IMR-90 (cell line): Measurements from ENCODE around the gene KCNH6. TPM values are rescaled to one million over a fixed set of nuclear protein-coding genes. Genes with fewer than 3 reads are reported as not detected.

Source experiments
- ATAC-seq: fragments of 200-7000 bp; cut with Tn5 transposase; 2 replicates; pipeline ENCODE4 v1.9.1; 2020; ENCODE audit warnings: low read depth, mild to moderate bottlenecking, moderate library complexity
- BruUV-seq: library from RNA; stranded (reverse); fragments of 400-500 nt; replicated peaks from 2 replicates; lab custom pipeline; 2021; lab: Mats Ljungman, UMichigan
- CTCF ChIA-PET: fragments of 300-600 bp; formaldehyde crosslinking; extraction: SDS; loops from one replicate; lab custom pipeline; 2021; ENCODE audit warnings: antibody characterized with exemption; lab: Yijun Ruan, JAX
- POLR2A ChIA-PET: fragments of 300-600 bp; sonication (Branson Sonifier 250); formaldehyde crosslinking; loops from one replicate; lab custom pipeline; 2022; ENCODE audit warnings: antibody characterized with exemption; ENCODE audit not compliant: unreplicated experiment; lab: Charles Lee
- DNase-seq: peaks from one replicate; pipeline ENCODE4 v3.0.0; 2013
- H2AFZ ChIP-seq: replicated peaks from 2 replicates; pipeline ENCODE3; 2013; ENCODE audit warnings: low read length, mild to moderate bottlenecking; ENCODE audit not compliant: poor library complexity
- H2AK5ac ChIP-seq: 2 replicates; pipeline ENCODE4 v1.6.1; 2013; ENCODE audit warnings: low read depth, low read length, inconsistent platforms
- H2AK9ac ChIP-seq: replicated peaks from 2 replicates; pipeline ENCODE3; 2013; ENCODE audit warnings: mild to moderate bottlenecking, low read depth, low read length, moderate library complexity; ENCODE audit not compliant: poor library complexity
- H2BK120ac ChIP-seq: 2 replicates; pipeline ENCODE4 v1.6.1; 2013; ENCODE audit warnings: low read depth, low read length, inconsistent platforms
- H2BK15ac ChIP-seq: 3 replicates; pipeline ENCODE4 v1.6.1; 2013; ENCODE audit warnings: low read depth, low read length, inconsistent platforms
- H2BK20ac ChIP-seq: 2 replicates; pipeline ENCODE4 v1.6.1; 2013; ENCODE audit warnings: low read depth, mild to moderate bottlenecking, inconsistent platforms, low read length, moderate library complexity
- H2BK5ac ChIP-seq: 2 replicates; pipeline ENCODE4 v1.6.1; 2013; ENCODE audit warnings: mild to moderate bottlenecking, low read depth, low read length, inconsistent platforms; ENCODE audit not compliant: poor library complexity, severe bottlenecking
- H3K14ac ChIP-seq: replicated peaks from 2 replicates; pipeline ENCODE4 v1.6.1; 2013; ENCODE audit warnings: low read depth, low read length, inconsistent platforms
- H3K18ac ChIP-seq: 2 replicates; pipeline ENCODE4 v1.6.1; 2013; ENCODE audit warnings: low read depth, low read length, control low read depth
- H3K23ac ChIP-seq: 2 replicates; pipeline ENCODE4 v1.6.1; 2013; ENCODE audit warnings: low read depth, low read length, inconsistent platforms
- H3K27ac ChIP-seq: 2 replicates; pipeline ENCODE4 v1.5.1; 2013; ENCODE audit warnings: mild to moderate bottlenecking, control low read depth, low read length; ENCODE audit not compliant: insufficient read depth
- H3K27me3 ChIP-seq: 2 replicates; pipeline ENCODE4 v1.6.1; 2013; ENCODE audit warnings: low read length; ENCODE audit not compliant: control insufficient read depth, insufficient read depth
- H3K36me3 ChIP-seq: 2 replicates; pipeline ENCODE4 v1.6.1; 2013; ENCODE audit warnings: low read length, mixed read lengths; ENCODE audit not compliant: control insufficient read depth, insufficient read depth
- H3K4ac ChIP-seq: 2 replicates; pipeline ENCODE4 v1.6.1; 2013; ENCODE audit warnings: low read depth, low read length, inconsistent platforms
- H3K4me1 ChIP-seq: 2 replicates; pipeline ENCODE4 v1.6.1; 2013; ENCODE audit warnings: low read length, mixed read lengths; ENCODE audit not compliant: control insufficient read depth, insufficient read depth
- H3K4me2 ChIP-seq: 2 replicates; pipeline ENCODE4 v1.6.1; 2013; ENCODE audit warnings: low read depth, mild to moderate bottlenecking, control low read depth, low read length, moderate library complexity
- H3K4me3 ChIP-seq: 2 replicates; pipeline ENCODE4 v1.5.1; 2013; ENCODE audit warnings: low read depth, mild to moderate bottlenecking, control low read depth, low read length, moderate library complexity; ENCODE audit not compliant: insufficient read depth
- H3K56ac ChIP-seq: 2 replicates; pipeline ENCODE4 v1.6.1; 2013; ENCODE audit warnings: low read length, inconsistent platforms; ENCODE audit not compliant: insufficient read depth; ENCODE audit errors: extremely low read depth
- H3K79me1 ChIP-seq, 2 experiments: 2 replicates each; pipeline ENCODE4 v1.6.1; 2013; ENCODE audit warnings: low read length in 2 of 2, inconsistent platforms in 1 of 2, low read depth in 1 of 2
- H3K9ac ChIP-seq: 2 replicates; pipeline ENCODE4 v1.6.1; 2013; ENCODE audit warnings: low read depth, low read length, control low read depth
- H3K9me1 ChIP-seq: 2 replicates; pipeline ENCODE4 v1.6.1; 2013; ENCODE audit warnings: low read length, inconsistent platforms; ENCODE audit not compliant: insufficient read depth
- H3K9me3 ChIP-seq: 2 replicates; pipeline ENCODE4 v1.6.1; 2013; ENCODE audit warnings: low read length; ENCODE audit not compliant: control insufficient read depth, insufficient read depth
- H4K20me1 ChIP-seq: 2 replicates; pipeline ENCODE4 v1.6.1; 2013; ENCODE audit warnings: low read length, inconsistent platforms; ENCODE audit not compliant: insufficient read depth
- H4K5ac ChIP-seq: 2 replicates; pipeline ENCODE4 v1.6.1; 2013; ENCODE audit warnings: mild to moderate bottlenecking, low read depth, low read length, control low read depth
- H4K8ac ChIP-seq, 2 experiments: 2 replicates each; pipeline ENCODE4 v1.6.1; 2013; ENCODE audit warnings: low read depth in 2 of 2, low read length in 2 of 2, control low read depth in 1 of 2, inconsistent platforms in 1 of 2
- H4K91ac ChIP-seq: 2 replicates; pipeline ENCODE4 v1.6.1; 2013; ENCODE audit warnings: low read depth, low read length, inconsistent platforms; ENCODE audit not compliant: insufficient read depth
- BHLHE40 ChIP-seq: fragments of 150-350 bp; IDR thresholded peaks from 2 replicates; pipeline ENCODE4 v1.6.1; 2016; ENCODE audit warnings: mild to moderate bottlenecking, low read depth, low read length
- CEBPB ChIP-seq: IDR thresholded peaks from 2 replicates; pipeline ENCODE4 v1.6.1; 2012; ENCODE audit warnings: low read depth, low read length, improper control_type of control experiment
- CHD1 ChIP-seq: IDR thresholded peaks from 2 replicates; pipeline ENCODE4 v1.6.1; 2012; ENCODE audit warnings: low read depth, low read length, improper control_type of control experiment
- FOS ChIP-seq: fragments of 150-350 bp; IDR thresholded peaks from 2 replicates; pipeline ENCODE4 v1.6.1; 2016; ENCODE audit warnings: low read depth, low read length
- MAFK ChIP-seq: IDR thresholded peaks from 2 replicates; pipeline ENCODE4 v1.6.1; 2012; ENCODE audit warnings: low read depth, low read length, improper control_type of control experiment
- MAZ ChIP-seq: IDR thresholded peaks from 2 replicates; pipeline ENCODE4 v1.6.1; 2012; ENCODE audit warnings: low read depth, mild to moderate bottlenecking, low read length, improper control_type of control experiment, moderate library complexity, borderline replicate concordance
- MXI1 ChIP-seq: IDR thresholded peaks from 2 replicates; pipeline ENCODE4 v1.6.1; 2012; ENCODE audit warnings: low read depth, mild to moderate bottlenecking, low read length, moderate library complexity, borderline replicate concordance
- NFE2L2 ChIP-seq: fragments of 150-350 bp; IDR thresholded peaks from 2 replicates; pipeline ENCODE4 v1.6.1; 2016; ENCODE audit warnings: low read depth, mild to moderate bottlenecking, low read length
- POLR2A ChIP-seq: IDR thresholded peaks from 2 replicates; pipeline ENCODE4 v1.6.1; 2012; ENCODE audit warnings: mild to moderate bottlenecking, low read depth, low read length
- RAD21 ChIP-seq: IDR thresholded peaks from 2 replicates; pipeline ENCODE4 v1.6.1; 2012; ENCODE audit warnings: low read length, improper control_type of control experiment
- RCOR1 ChIP-seq: IDR thresholded peaks from 2 replicates; pipeline ENCODE4 v1.6.1; 2012; ENCODE audit warnings: mild to moderate bottlenecking, low read length, improper control_type of control experiment; ENCODE audit not compliant: insufficient replicate concordance
- RFX5 ChIP-seq: IDR thresholded peaks from 2 replicates; pipeline ENCODE4 v1.8.0; 2012; ENCODE audit warnings: low read depth, mild to moderate bottlenecking, low read length, moderate library complexity
- SMC3 ChIP-seq: fragments of 150-350 bp; IDR thresholded peaks from 2 replicates; pipeline ENCODE4 v1.6.1; 2016; ENCODE audit warnings: low read depth, mild to moderate bottlenecking, antibody characterized with exemption, low read length, moderate library complexity
- WGBS, 2 experiments: methylation state at CpG; one replicate each; pipeline versions ENCODE4 v1.1.5 to v1.1.7; 2013; ENCODE audit warnings: missing lambda C conversion rate in 2 of 2; ENCODE audit not compliant: insufficient read length in 1 of 2; ENCODE audit errors: extremely low coverage in 2 of 2; 5-methylcytosine and 5-hydroxymethylcytosine counted together
- dilution Hi-C: fragments of 300-500 bp; cut with HindIII; formaldehyde crosslinking; loops from one replicate; pipeline ENCODE4 v1.14.3; 2018; ENCODE audit warnings: low sequenced_read_pairs; ENCODE audit not compliant: unreplicated experiment
- in situ Hi-C: fragments of 300-500 bp; cut with MboI; formaldehyde crosslinking; loops from 3 replicates; pipeline ENCODE4 v1.14.3; 2019; ENCODE audit warnings: low sequenced_read_pairs, inconsistent platforms, mixed read lengths
- intact Hi-C: fragments of 100-400 bp; cut with micrococcal nuclease; formaldehyde crosslinking; loops from 2 replicates; pipeline ENCODE4 v1.10.0; 2022
- polyA plus RNA-seq, 3 experiments: library from polyadenylated mRNA; depleted of rRNA; stranded (reverse); fragments of >200 nt; gene quantifications; 2 replicates each; pipeline ENCODE4 v1.2.3, GENCODE V29; 2012; ENCODE audit warnings: low replicate concordance in 1 of 3
- total RNA-seq: library from RNA; depleted of rRNA; stranded (reverse); fragments of >200 nt; gene quantifications from 2 replicates; pipeline ENCODE4 v1.2.3, GENCODE V29; 2012
- TF ChIP-seq, protein P1 (sequence below): conservative IDR thresholded peaks from 2 replicates; pipeline ENCODE4 v1.5.1; 2012; ENCODE audit warnings: mild to moderate bottlenecking, low read depth, low read length, improper control_type of control experiment
- TF ChIP-seq, protein P2 (sequence below): fragments of 150-350 bp; IDR thresholded peaks from 2 replicates; pipeline ENCODE4 v1.6.1; 2017; ENCODE audit warnings: mild to moderate bottlenecking, antibody characterized with exemption, low read length, low read depth
- TF ChIP-seq, protein P3 (sequence below): fragments of 150-350 bp; IDR thresholded peaks from 2 replicates; pipeline ENCODE4 v1.6.1; 2016; ENCODE audit warnings: low read depth, mild to moderate bottlenecking, low read length, moderate library complexity, borderline replicate concordance

Gene KCNH6
- total and polyA plus RNA-seq, 2 of the 4 experiments (the other 2 are of a cell fraction), result 0.17 to 0.18 TPM

DNA sequence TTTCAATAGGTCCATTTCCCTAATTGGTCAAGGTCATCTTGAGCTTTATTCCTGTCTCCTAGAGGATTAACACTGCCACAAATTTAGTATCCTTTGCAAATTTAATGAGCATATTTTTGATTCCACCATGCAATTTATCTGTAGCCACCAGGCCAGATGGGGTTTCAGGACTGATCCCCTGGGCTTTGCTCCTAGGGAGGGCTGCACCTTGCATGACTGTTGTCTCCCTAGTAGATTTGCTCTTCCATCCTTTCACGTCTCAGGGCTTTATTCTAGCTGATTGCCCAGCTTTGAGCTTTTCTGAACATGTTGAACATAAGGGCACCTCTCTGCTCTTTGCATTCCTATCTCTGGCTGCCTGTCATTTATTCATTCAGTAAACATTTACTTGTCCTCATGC, 7.7 kb upstream of the KCNH6 start:
- no peak overlapping the region for H3K4me3 ChIP-seq
- H3K4ac ChIP-seq, result no peak overlapping the region
- peaks cover 4% of the 10 kb centered on the region; the same call in 1 of the 2 replicates for H3K9me1 ChIP-seq
- no peak overlapping the region for H4K91ac ChIP-seq
- POLR2A ChIA-PET, result no interaction called here
- DNase-seq, result no peak
- no peak overlapping the region for H3K18ac ChIP-seq
- no peak overlapping the region for H4K8ac ChIP-seq
- dilution Hi-C loops (no loop called here), intact Hi-C loops (no loop called here), in situ Hi-C loops (no loop called here)
- H3K23ac ChIP-seq, result no peak overlapping the region
- no peak overlapping the region for H2BK20ac ChIP-seq
- no peak overlapping the region for H3K27ac ChIP-seq
- H3K56ac ChIP-seq, result no peak overlapping the region
- H2AK9ac ChIP-seq, result no peak overlapping the region
- H3K27me3 ChIP-seq, result peaks cover 21% of the 10 kb centered on the region
- no peaks in the 10 kb centered on the region for H3K79me1 ChIP-seq
- no peak overlapping the region for H2AFZ ChIP-seq
- no peak overlapping the region for H4K5ac ChIP-seq
- TF ChIP-seq MAZ (no peak), MAFK (no peak), SMC3 (no peak), FOS (no peak), RAD21 (no peak), CHD1 (no peak), MXI1 (no peak), CEBPB (no peak), BHLHE40 (no peak), POLR2A (no peak), RCOR1 (no peak), NFE2L2 (no peak), RFX5 (no peak)
- TF ChIP-seq, protein P1, sequence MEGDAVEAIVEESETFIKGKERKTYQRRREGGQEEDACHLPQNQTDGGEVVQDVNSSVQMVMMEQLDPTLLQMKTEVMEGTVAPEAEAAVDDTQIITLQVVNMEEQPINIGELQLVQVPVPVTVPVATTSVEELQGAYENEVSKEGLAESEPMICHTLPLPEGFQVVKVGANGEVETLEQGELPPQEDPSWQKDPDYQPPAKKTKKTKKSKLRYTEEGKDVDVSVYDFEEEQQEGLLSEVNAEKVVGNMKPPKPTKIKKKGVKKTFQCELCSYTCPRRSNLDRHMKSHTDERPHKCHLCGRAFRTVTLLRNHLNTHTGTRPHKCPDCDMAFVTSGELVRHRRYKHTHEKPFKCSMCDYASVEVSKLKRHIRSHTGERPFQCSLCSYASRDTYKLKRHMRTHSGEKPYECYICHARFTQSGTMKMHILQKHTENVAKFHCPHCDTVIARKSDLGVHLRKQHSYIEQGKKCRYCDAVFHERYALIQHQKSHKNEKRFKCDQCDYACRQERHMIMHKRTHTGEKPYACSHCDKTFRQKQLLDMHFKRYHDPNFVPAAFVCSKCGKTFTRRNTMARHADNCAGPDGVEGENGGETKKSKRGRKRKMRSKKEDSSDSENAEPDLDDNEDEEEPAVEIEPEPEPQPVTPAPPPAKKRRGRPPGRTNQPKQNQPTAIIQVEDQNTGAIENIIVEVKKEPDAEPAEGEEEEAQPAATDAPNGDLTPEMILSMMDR, result no peak
- TF ChIP-seq, protein P2, sequence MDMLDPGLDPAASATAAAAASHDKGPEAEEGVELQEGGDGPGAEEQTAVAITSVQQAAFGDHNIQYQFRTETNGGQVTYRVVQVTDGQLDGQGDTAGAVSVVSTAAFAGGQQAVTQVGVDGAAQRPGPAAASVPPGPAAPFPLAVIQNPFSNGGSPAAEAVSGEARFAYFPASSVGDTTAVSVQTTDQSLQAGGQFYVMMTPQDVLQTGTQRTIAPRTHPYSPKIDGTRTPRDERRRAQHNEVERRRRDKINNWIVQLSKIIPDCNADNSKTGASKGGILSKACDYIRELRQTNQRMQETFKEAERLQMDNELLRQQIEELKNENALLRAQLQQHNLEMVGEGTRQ, result no peak
- TF ChIP-seq, protein P3, sequence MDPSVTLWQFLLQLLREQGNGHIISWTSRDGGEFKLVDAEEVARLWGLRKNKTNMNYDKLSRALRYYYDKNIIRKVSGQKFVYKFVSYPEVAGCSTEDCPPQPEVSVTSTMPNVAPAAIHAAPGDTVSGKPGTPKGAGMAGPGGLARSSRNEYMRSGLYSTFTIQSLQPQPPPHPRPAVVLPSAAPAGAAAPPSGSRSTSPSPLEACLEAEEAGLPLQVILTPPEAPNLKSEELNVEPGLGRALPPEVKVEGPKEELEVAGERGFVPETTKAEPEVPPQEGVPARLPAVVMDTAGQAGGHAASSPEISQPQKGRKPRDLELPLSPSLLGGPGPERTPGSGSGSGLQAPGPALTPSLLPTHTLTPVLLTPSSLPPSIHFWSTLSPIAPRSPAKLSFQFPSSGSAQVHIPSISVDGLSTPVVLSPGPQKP, result no peak
- H3K9me3 ChIP-seq, result no peaks in the 10 kb centered on the region
- H3K14ac ChIP-seq, result no peak overlapping the region
- H4K20me1 ChIP-seq, result no peaks in the 10 kb centered on the region
- no peak overlapping the region for H3K9ac ChIP-seq
- ATAC-seq, result no peak
- CTCF ChIA-PET, result no interaction called here
- BruUV-seq, result no TSS peak
- H3K36me3 ChIP-seq, result no peaks in the 10 kb centered on the region
- H2BK5ac ChIP-seq, result no peak overlapping the region
- H2BK120ac ChIP-seq, result no peak overlapping the region
- no peak overlapping the region for H3K4me2 ChIP-seq
- no peak overlapping the region for H2AK5ac ChIP-seq
- H3K4me1 ChIP-seq, result peaks cover 3% of the 10 kb centered on the region
- WGBS, 2 experiments, result no CpG with 5 or more reads among the region's 1 CpG
- no peak overlapping the region for H2BK15ac ChIP-seq
